Endodermal cell (in vitro differentiated cells): ENCODE results near the gene RBM44. TPM values are rescaled to one million over a fixed set of nuclear protein-coding genes. Genes with fewer than 3 reads are reported as not detected.
"Not testable (repeated sequence)": the region's sequence is repeated elsewhere in the genome, so short reads cannot be mapped to it uniquely, and the experiment has no call there.

Source experiments
- DNase-seq: peaks from one replicate; pipeline ENCODE4 v3.0.0-alpha.2; 2017
- H3K27ac ChIP-seq: 2 replicates; pipeline ENCODE4 v1.5.1; 2013; ENCODE audit warnings: mild to moderate bottlenecking, low read depth, low read length, moderate library complexity
- H3K27me3 ChIP-seq: 2 replicates; pipeline ENCODE4 v1.6.1; 2013; ENCODE audit warnings: mild to moderate bottlenecking, low read length, moderate library complexity; ENCODE audit not compliant: insufficient read depth, control insufficient read depth, poor library complexity, severe bottlenecking
- H3K36me3 ChIP-seq: 2 replicates; pipeline ENCODE4 v1.7.0; 2013; ENCODE audit warnings: mild to moderate bottlenecking, low read length, moderate library complexity; ENCODE audit not compliant: control insufficient read depth, insufficient read depth
- H3K4me1 ChIP-seq: one replicate; pipeline ENCODE4 v1.7.0; 2013; ENCODE audit warnings: low read length; ENCODE audit not compliant: control insufficient read depth, insufficient read depth
- H3K4me3 ChIP-seq: 2 replicates; pipeline ENCODE4 v1.5.1; 2013; ENCODE audit warnings: mild to moderate bottlenecking, low read length, moderate library complexity
- H3K9ac ChIP-seq: 2 replicates; pipeline ENCODE4 v1.6.1; 2013; ENCODE audit warnings: mild to moderate bottlenecking, low read length, moderate library complexity; ENCODE audit not compliant: poor library complexity, severe bottlenecking; ENCODE audit errors: extremely low read depth
- H3K9me3 ChIP-seq: 2 replicates; pipeline ENCODE4 v1.6.1; 2013; ENCODE audit warnings: mild to moderate bottlenecking, low read length, moderate library complexity; ENCODE audit not compliant: control insufficient read depth
- H3K27ac Mint-ChIP-seq: 2 replicates; pipeline ENCODE4 v1.8.0; 2020; ENCODE audit warnings: mixed read lengths
- H3K27me3 Mint-ChIP-seq: 2 replicates; pipeline ENCODE4 v1.8.0; 2021; ENCODE audit warnings: mild to moderate bottlenecking, mixed read lengths; ENCODE audit not compliant: insufficient read depth
- H3K36me3 Mint-ChIP-seq: 2 replicates; pipeline ENCODE4 v1.8.0; 2020; ENCODE audit warnings: low read depth, mixed read lengths
- H3K4me1 Mint-ChIP-seq: 2 replicates; pipeline ENCODE4 v1.8.0; 2020; ENCODE audit warnings: mixed read lengths
- H3K4me3 Mint-ChIP-seq: 2 replicates; pipeline ENCODE4 v1.8.0; 2020; ENCODE audit warnings: mild to moderate bottlenecking, moderate library complexity, mixed read lengths
- H3K9me3 Mint-ChIP-seq: 2 replicates; pipeline ENCODE4 v1.8.0; 2020; ENCODE audit warnings: mild to moderate bottlenecking, mixed read lengths
- CTCF ChIP-seq: fragments of 200-600 bp; sonication (generic); conservative IDR thresholded peaks from 2 replicates; pipeline ENCODE4 v1.5.0; 2021; ENCODE audit warnings: antibody characterized with exemption, mild to moderate bottlenecking
- whole genome bisulfite sequencing, 2 experiments: methylation state at CpG; one replicate each; pipeline versions ENCODE4 v1.1.5 to v1.1.7; 2013; ENCODE audit warnings: missing lambda C conversion rate in 2 of 2, mixed read lengths in 1 of 2; ENCODE audit not compliant: insufficient coverage in 1 of 2, insufficient read length in 1 of 2; 5-methylcytosine and 5-hydroxymethylcytosine counted together
- total RNA-seq, 2 donors: library from RNA; stranded (reverse); fragmentation: NEBNext Ultra II Directional in 1 of 2; extraction: Animal tissue kit (Norgen Biotek cat#: 25700) in 1 of 2; gene quantifications; 2 replicates in 1 of 2; 3 replicates in 1 of 2; pipeline ENCODE4 v1.2.1, GENCODE V29; 2021

Gene RBM44
- total RNA-seq, 2 donors from 2014 or later: 0.42 to 1.2 TPM

GRCh38 chr2:237763812-237764211 lies 34.8 kb upstream of the RBM44 start:
- Histone ChIP-seq H3K36me3 (peaks cover 81% of the 10 kb centered on the region), H3K27me3 (no peaks in the 10 kb centered on the region), H3K9me3 (no peaks in the 10 kb centered on the region), H3K4me3 (no peak overlapping the region), H3K27ac (no peak overlapping the region), H3K4me1 (no peaks in the 10 kb centered on the region), H3K9ac (no peak overlapping the region)
- Mint-ChIP-seq H3K4me1 (no peaks in the 10 kb centered on the region), H3K4me3 (no peak overlapping the region), H3K36me3 (peaks cover 55% of the 10 kb centered on the region), H3K27me3 (no peaks in the 10 kb centered on the region), H3K27ac (no peak overlapping the region), H3K9me3 (no peaks in the 10 kb centered on the region)
- no peak for TF ChIP-seq CTCF
- no peak for DNase-seq
- 95 to 97% methylated on average over 7 to 10 of the region's 10 CpGs for WGBS, 2 experiments

GRCh38 chr2:237765122-237765521 lies 33.5 kb upstream of the RBM44 start:
- peaks cover 79% of the 10 kb centered on the region for H3K36me3 ChIP-seq
- H3K4me3 ChIP-seq, H3K27ac Mint-ChIP-seq, H3K9ac ChIP-seq, H3K9me3 ChIP-seq, H3K27me3 ChIP-seq, H3K9me3 Mint-ChIP-seq, H3K27ac ChIP-seq, H3K4me3 Mint-ChIP-seq, H3K4me1 ChIP-seq, H3K27me3 Mint-ChIP-seq, H3K4me1 Mint-ChIP-seq, DNase-seq: not testable (repeated sequence)
- WGBS, 2 experiments: 95 to 100% methylated on average over 4 to 6 of the region's 6 CpGs
- H3K36me3 Mint-ChIP-seq: peaks cover 56% of the 10 kb centered on the region

GRCh38 chr2:237765875-237766274 lies 32.7 kb upstream of the RBM44 start:
- no peak for TF ChIP-seq CTCF
- Mint-ChIP-seq H3K27me3 (no peaks in the 10 kb centered on the region), H3K36me3 (peaks cover 53% of the 10 kb centered on the region), H3K4me1 (no peaks in the 10 kb centered on the region), H3K27ac (no peak overlapping the region), H3K4me3 (no peak overlapping the region), H3K9me3 (no peaks in the 10 kb centered on the region)
- H3K36me3 ChIP-seq: peaks cover 73% of the 10 kb centered on the region
- no peak for DNase-seq
- no peak overlapping the region for H3K4me3 ChIP-seq
- no peak overlapping the region for H3K9ac ChIP-seq
- H3K9me3 ChIP-seq: no peaks in the 10 kb centered on the region
- H3K27me3 ChIP-seq: no peaks in the 10 kb centered on the region
- H3K4me1 ChIP-seq: no peaks in the 10 kb centered on the region
- no peak overlapping the region for H3K27ac ChIP-seq
- WGBS, 2 experiments: 93 to 100% methylated on average over 6 to 8 of the region's 8 CpGs

GRCh38 chr2:237766340-237766739 lies 32.2 kb upstream of the RBM44 start:
- Mint-ChIP-seq H3K27me3 (no peaks in the 10 kb centered on the region), H3K4me1 (no peaks in the 10 kb centered on the region), H3K36me3 (peaks cover 57% of the 10 kb centered on the region), H3K27ac (no peak overlapping the region), H3K9me3 (no peaks in the 10 kb centered on the region), H3K4me3 (no peak overlapping the region)
- Histone ChIP-seq H3K4me3 (no peak overlapping the region), H3K9me3 (no peaks in the 10 kb centered on the region), H3K36me3 (peaks cover 72% of the 10 kb centered on the region), H3K9ac (no peak overlapping the region), H3K4me1 (no peaks in the 10 kb centered on the region), H3K27ac (no peak overlapping the region), H3K27me3 (no peaks in the 10 kb centered on the region)
- TF ChIP-seq CTCF: no peak
- DNase-seq: no peak
- 84 to 100% methylated on average over 1 to 2 of the region's 2 CpGs for WGBS, 2 experiments
